ENCODE data around the gene AKNA. TPM values are rescaled to one million over a fixed set of nuclear protein-coding genes. Genes with fewer than 3 reads are reported as not detected.

The AKNA gene
- total RNA-seq, 3 donors from 2014 or later = 20.1 to 52.0 (median 35.7) TPM

- Histone ChIP-seq H3K9me3 (no peaks in the 10 kb centered on the region), H3K4me1 (peaks cover 6 to 12% of the 10 kb centered on the region in 2 donors), H3K36me3 (no peaks in the 10 kb centered on the region), H3K27me3 (no peaks in the 10 kb centered on the region), H3K27ac (peak overlapping the region; percentile 77 to 93), H3K4me3 (no peak overlapping the region)
- peak in 1 of 2 donors; percentile 38 for DNase-seq (ENCODE audit: low spot score in 2 of 2)
- TF ChIP-seq POLR2A (IDR thresholded peaks at IDR 0.05) (no peak), POLR2AphosphoS5 (IDR thresholded peaks at IDR 0.05) (no peak), CTCF (IDR thresholded peaks at IDR 0.05) (no peak)
- intact Hi-C loops (cut with DNase I; ENCODE audit: low total_unique reads) = loop anchor here (10.0 kb wide), 1 partner anchor 475 kb away; no protein-coding TSS in a partner anchor
These were observed 11.6 kb upstream of the AKNA start for GRCh38 chr9:114399381-114399780.

GRCh38 chr9:114397848-114398605, 10.2 kb upstream of the AKNA start:
- TF ChIP-seq POLR2AphosphoS5 (IDR thresholded peaks at IDR 0.05) (peak; percentile 76 to 87 (median 83)), POLR2A (IDR thresholded peaks at IDR 0.05) (peak; percentile 74), CTCF (IDR thresholded peaks at IDR 0.05) (peak in 2 of 3 donors; percentile 10 to 12)
- Histone ChIP-seq H3K4me1 (peaks cover 6 to 13% of the 10 kb centered on the region in 2 donors), H3K27ac (peak overlapping the region; percentile 93 to 95), H3K4me3 (peak overlapping the region; percentile 73 to 87 (median 86)), H3K9me3 (no peaks in the 10 kb centered on the region), H3K27me3 (no peaks in the 10 kb centered on the region), H3K36me3 (no peaks in the 10 kb centered on the region)
- DNase-seq (ENCODE audit: low spot score in 2 of 2) = peak; percentile 97 to 98
- intact Hi-C loops (cut with DNase I; ENCODE audit: low total_unique reads) = loop anchor here (10.0 kb wide), 1 partner anchor 477 kb away; no protein-coding TSS in a partner anchor

- H3K36me3 ChIP-seq = no peaks in the 10 kb centered on the region
- no peaks in the 10 kb centered on the region for H3K9me3 ChIP-seq
- peak overlapping the region; percentile 73 to 87 (median 86) for H3K4me3 ChIP-seq
- intact Hi-C loops (cut with DNase I; ENCODE audit: low total_unique reads) = loop anchor here (10.0 kb wide), 1 partner anchor 477 kb away; no protein-coding TSS in a partner anchor
- no peak for DNase-seq (ENCODE audit: low spot score in 2 of 2)
- peak overlapping the region; percentile 93 to 95 for H3K27ac ChIP-seq
- TF ChIP-seq POLR2AphosphoS5 (IDR thresholded peaks at IDR 0.05) (no peak), CTCF (IDR thresholded peaks at IDR 0.05) (no peak), POLR2A (IDR thresholded peaks at IDR 0.05) (no peak)
- peaks cover 6 to 20% of the 10 kb centered on the region in 2 donors for H3K4me1 ChIP-seq
- no peaks in the 10 kb centered on the region for H3K27me3 ChIP-seq
These were observed 9.6 kb upstream of the AKNA start for GRCh38 chr9:114397219-114397847.

DNA sequence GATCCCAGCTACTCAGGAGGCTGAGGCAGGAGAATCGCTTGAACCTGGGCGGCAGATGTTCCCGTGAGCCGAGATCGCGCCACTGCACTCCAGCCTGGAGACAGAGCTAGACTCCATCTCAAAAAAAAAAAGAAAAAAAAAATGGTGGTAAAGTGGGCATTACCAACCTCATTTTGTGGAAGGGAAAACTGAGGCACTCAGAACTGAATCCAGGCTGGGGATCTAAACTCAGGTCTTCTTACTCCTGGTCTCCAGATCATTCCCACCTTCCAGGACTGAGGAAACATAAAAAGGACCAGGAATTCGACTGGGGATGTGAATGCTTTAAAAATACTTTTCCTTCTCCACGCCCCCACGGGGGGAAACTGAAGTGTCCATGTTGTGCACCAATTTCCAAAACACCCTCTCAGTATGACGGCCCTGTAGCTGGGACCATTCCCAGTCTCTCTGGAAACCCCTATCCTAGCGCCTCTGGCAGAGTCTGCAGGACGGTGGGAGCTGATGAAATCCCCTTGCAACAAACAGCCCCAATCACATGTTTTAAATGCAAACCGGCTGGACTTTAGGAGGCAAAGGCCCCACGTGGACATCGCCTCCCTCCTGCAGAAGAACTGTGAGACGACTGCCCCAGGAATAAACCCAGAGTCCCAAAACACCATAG, 8.9 kb upstream of the AKNA start:
- TF ChIP-seq CTCF (IDR thresholded peaks at IDR 0.05) (no peak), POLR2A (IDR thresholded peaks at IDR 0.05) (no peak), POLR2AphosphoS5 (IDR thresholded peaks at IDR 0.05) (no peak)
- Histone ChIP-seq H3K9me3 (no peaks in the 10 kb centered on the region), H3K4me3 (peak overlapping the region; percentile 73 to 87 (median 86)), H3K27ac (peak overlapping the region; percentile 93 to 95), H3K36me3 (no peaks in the 10 kb centered on the region), H3K27me3 (no peaks in the 10 kb centered on the region), H3K4me1 (peaks cover 6 to 23% of the 10 kb centered on the region in 2 donors)
- intact Hi-C loops (cut with DNase I; ENCODE audit: low total_unique reads) = loop anchor here (10.0 kb wide), 1 partner anchor 478 kb away; no protein-coding TSS in a partner anchor
- peak in 1 of 2 donors; percentile 37 for DNase-seq (ENCODE audit: low spot score in 2 of 2)
